SK-N-SH treated with all-trans-retinoic acid at 6 μM for 48 hours (cell line): ENCODE results near the gene PSMG4.

ENCODE experiments used
- CSDC2 ChIP-seq: fragments of 250-450 bp; sonication (Bioruptor Pico); IDR thresholded peaks from 2 replicates; pipeline ENCODE4 v1.5.0; 2020; ENCODE audit warnings: mild to moderate bottlenecking, moderate library complexity
- OSR1 ChIP-seq: fragments of 250-450 bp; sonication (Bioruptor Pico); IDR thresholded peaks from 2 replicates; pipeline ENCODE4 v1.8.0; 2022; ENCODE audit warnings: moderate library complexity, mild to moderate bottlenecking, inconsistent platforms
- ZC3H10 ChIP-seq: fragments of 250-450 bp; sonication (Bioruptor Pico); IDR thresholded peaks from 2 replicates; pipeline ENCODE4 v1.5.1; 2021; ENCODE audit warnings: mild to moderate bottlenecking, moderate library complexity
- ZFP3 ChIP-seq: fragments of 250-450 bp; sonication (Bioruptor Pico); IDR thresholded peaks from 2 replicates; pipeline ENCODE4 v1.5.0; 2020; ENCODE audit warnings: mild to moderate bottlenecking, moderate library complexity
- ZFP30 ChIP-seq: fragments of 450-650 bp; formaldehyde crosslinking; IDR thresholded peaks from 2 replicates; pipeline ENCODE4 v1.5.0; 2022; ENCODE audit warnings: mild to moderate bottlenecking, moderate library complexity

- no peak for TF ChIP-seq ZC3H10 (CRISPR knock-in tag)
- no peak for TF ChIP-seq ZFP30 (CRISPR knock-in tag)
- TF ChIP-seq OSR1 (CRISPR knock-in tag) = no peak
- no peak for TF ChIP-seq ZFP3 (CRISPR knock-in tag)
- TF ChIP-seq CSDC2 (CRISPR knock-in tag) = no peak
Measured at GRCh38 chr6:3288711-3289663, 30.2 kb downstream of the PSMG4 start.
